IMR-90 (cell line): ENCODE data around the gene PRKAG2.

Experiments used
- CEBPB ChIP-seq: IDR thresholded peaks from 2 replicates; pipeline ENCODE4 v1.6.1; 2012; ENCODE audit warnings: low read depth, low read length, improper control_type of control experiment
- POLR2A ChIP-seq: IDR thresholded peaks from 2 replicates; pipeline ENCODE4 v1.6.1; 2012; ENCODE audit warnings: mild to moderate bottlenecking, low read depth, low read length
- RAD21 ChIP-seq: IDR thresholded peaks from 2 replicates; pipeline ENCODE4 v1.6.1; 2012; ENCODE audit warnings: low read length, improper control_type of control experiment
- USF2 ChIP-seq: fragments of 150-350 bp; IDR thresholded peaks from 2 replicates; pipeline ENCODE4 v1.6.1; 2017; ENCODE audit warnings: mild to moderate bottlenecking, antibody characterized with exemption, low read length, low read depth
- TF ChIP-seq, protein P1 (sequence below): conservative IDR thresholded peaks from 2 replicates; pipeline ENCODE4 v1.5.1; 2012; ENCODE audit warnings: mild to moderate bottlenecking, low read depth, low read length, improper control_type of control experiment

DNA sequence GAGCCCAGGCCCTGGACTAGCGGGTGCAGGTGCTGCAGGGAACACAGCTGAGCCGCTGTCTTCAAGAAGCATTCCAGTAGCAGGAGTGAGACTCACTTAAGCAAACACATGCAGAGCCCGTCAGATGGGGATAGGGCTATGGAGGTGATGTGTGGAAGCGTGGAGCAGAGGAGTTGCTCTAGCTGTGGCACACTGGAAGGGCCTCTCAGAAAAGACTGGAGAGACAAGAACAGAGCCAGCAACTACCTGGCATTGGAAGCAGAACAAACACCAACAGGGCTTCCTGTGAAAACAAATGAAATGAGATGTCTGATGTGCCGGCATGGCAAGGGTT lies 41.6 kb upstream of the PRKAG2 start:
- TF ChIP-seq POLR2A = no peak
- no peak for TF ChIP-seq CEBPB
- no peak for TF ChIP-seq RAD21
- TF ChIP-seq, protein P1, sequence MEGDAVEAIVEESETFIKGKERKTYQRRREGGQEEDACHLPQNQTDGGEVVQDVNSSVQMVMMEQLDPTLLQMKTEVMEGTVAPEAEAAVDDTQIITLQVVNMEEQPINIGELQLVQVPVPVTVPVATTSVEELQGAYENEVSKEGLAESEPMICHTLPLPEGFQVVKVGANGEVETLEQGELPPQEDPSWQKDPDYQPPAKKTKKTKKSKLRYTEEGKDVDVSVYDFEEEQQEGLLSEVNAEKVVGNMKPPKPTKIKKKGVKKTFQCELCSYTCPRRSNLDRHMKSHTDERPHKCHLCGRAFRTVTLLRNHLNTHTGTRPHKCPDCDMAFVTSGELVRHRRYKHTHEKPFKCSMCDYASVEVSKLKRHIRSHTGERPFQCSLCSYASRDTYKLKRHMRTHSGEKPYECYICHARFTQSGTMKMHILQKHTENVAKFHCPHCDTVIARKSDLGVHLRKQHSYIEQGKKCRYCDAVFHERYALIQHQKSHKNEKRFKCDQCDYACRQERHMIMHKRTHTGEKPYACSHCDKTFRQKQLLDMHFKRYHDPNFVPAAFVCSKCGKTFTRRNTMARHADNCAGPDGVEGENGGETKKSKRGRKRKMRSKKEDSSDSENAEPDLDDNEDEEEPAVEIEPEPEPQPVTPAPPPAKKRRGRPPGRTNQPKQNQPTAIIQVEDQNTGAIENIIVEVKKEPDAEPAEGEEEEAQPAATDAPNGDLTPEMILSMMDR = no peak
- no peak for TF ChIP-seq USF2
